HG03565 (cell line): ENCODE results near the gene HOTAIR.

Experiments
- ATAC-seq: cut with Tn5 transposase; IDR thresholded peaks from one replicate; pipeline ENCODE4 v1.9.1; 2021; ENCODE audit warnings: mild to moderate bottlenecking, moderate library complexity; ENCODE audit not compliant: unreplicated experiment

HOTAIR gene

DNA sequence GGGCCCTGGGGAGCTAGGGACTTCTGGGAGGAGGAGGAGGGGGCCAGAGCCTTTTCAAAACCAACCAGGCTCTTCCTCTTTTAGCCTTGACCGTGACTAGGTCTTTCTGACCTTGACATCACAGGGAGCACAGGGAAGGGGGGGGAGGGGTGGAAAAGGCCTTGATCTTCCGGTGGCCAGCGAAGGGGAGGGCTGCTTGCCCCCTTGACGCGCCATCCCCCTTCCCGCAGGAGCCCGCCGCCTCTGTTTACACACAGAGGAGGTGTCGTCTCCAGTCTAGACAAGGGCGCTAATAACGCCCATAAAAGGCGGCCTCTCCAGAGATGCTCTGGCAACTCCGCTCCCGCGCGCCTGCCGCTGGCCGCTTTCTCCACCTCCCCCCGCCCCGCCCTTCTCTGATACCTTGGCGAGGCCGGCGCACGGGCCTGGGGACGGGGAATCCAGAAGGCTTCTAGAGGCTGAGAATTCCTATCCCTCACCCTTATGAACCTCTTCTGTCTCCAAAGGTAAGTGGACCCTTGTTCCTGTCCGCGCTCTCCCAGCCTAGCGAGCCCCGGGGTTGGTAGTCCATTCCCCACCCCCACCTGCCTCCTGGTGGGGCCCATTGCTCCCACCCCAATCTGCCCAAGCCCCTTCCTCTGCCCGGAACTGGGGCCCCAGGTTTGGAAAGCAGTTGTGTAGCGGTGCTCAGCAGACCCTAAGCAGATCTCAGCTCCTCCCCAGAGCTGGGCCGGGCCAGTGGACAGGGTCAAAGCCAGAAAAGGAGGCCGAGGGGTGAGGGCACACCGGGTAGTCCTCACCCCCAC lies 24.9 kb downstream of the HOTAIR start:
- no peak for ATAC-seq

DNA sequence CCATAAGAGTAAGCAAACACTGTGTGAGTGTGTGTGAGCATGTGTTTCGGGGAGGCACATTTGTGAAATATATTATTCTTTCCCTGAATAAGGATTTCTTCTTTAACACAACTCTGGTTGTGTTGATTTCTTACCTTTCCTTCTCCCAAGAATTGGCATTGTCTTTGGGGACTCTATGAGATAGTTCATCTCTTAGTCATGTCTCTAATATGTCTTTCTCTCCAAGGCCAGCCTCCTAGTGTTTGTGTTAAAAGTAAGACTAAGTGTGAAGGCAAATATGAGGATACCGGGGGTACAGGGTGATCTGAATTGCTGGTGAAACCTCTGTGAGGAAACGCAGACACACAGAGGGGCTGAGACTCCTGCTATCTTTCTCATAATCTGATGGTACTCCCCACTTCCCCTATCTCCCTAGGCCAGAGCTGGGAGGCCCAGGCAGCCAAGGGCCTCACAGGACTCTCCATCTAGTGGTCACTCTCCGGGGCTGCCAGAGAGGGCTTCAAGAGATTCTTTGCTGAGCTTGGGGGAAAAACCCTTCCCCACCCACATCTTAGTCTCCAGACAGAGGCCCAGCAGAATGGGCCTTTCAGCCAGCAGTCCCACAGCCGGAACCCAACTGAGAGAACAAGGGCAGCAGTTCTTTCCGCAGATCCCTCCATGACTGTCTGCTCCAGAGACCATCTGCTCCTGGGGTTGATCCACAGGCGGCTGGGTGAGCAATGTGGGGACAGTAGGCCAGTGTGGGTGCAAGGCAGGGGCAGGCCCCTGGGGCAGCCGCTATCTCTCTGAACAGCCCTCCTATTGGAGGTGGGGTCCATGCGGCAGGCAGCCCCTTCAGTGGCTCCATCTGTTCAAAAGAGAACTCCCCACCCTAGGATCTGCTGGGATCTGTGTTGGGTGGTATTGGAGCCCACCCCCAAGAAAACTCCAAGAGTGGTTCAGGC lies 25.8 kb downstream of the HOTAIR start:
- ATAC-seq: no peak

DNA sequence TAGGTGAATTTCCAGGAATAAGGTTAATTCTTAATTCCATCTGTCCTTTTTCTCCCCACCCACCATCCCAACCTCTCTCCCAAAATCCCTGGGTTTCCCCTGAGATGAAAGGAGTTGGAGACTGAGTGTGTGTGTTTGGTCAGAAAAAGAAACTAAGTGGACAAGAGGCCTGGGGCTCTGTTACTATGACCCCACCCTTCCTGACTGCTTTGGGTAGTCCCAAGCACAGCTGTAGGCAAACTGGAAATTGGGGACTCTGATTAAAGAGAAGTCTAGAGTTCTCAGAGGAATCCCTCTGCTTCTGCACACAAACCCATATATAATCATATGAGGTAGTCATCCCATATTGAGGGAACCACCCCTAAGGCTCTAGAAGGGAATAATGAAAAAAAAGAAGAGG lies 27.0 kb downstream of the HOTAIR start:
- ATAC-seq: no peak

DNA sequence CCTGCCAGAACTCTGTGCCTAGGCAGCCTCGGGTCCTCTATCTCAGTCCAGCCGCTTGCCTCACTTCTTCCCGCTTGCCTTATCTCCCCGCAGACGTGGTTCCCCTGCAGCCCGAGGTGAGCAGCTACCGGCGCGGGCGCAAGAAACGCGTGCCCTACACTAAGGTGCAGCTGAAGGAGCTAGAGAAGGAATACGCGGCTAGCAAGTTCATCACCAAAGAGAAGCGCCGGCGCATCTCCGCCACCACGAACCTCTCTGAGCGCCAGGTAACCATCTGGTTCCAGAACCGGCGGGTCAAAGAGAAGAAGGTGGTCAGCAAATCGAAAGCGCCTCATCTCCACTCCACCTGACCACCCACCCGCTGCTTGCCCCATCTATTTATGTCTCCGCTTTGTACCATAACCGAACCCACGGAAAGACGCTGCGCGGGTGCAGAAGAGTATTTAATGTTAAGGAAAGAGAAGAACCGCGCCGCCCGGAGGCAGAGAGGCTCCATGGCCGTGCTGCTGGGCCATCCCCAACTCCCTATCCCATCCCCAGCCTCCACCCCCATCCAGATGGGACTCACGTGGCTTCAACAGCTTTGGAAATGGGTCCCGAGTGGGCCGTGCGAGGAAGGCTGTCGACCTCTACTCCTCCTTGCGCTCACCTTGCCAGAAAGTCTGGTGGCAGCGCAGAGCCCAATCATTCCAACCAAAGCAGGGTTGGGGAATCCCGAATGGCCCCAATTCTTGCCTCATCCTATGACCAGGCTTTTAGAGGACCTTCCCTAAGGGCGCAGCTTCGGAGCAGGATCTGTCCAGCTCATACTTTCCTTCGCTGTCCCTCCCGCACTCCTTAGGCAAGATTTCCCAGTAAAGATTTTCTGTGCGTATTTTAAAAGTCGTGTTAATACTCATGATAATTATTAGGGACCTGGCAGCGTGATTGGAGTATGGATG lies 29.6 kb downstream of the HOTAIR start:
- no peak for ATAC-seq

DNA sequence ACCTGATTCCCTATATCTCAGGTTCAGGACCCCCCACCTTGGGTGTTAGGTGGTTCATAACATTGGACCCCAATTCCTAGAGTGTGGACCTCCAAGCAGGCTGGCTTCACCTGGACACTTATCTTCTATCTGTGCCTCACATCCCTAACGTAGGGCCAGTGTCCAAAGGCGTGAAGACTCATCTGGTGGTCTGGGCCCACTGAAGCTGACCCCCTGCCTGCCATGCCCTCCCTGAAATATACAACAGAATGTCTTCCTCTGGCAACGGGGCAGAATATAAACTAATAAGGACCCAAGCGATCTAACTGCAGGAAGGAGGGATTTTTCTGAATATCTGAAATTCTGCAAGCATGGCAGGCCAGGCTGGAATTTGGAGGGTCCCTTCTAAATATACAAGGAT lies 30.5 kb downstream of the HOTAIR start:
- no peak for ATAC-seq

DNA sequence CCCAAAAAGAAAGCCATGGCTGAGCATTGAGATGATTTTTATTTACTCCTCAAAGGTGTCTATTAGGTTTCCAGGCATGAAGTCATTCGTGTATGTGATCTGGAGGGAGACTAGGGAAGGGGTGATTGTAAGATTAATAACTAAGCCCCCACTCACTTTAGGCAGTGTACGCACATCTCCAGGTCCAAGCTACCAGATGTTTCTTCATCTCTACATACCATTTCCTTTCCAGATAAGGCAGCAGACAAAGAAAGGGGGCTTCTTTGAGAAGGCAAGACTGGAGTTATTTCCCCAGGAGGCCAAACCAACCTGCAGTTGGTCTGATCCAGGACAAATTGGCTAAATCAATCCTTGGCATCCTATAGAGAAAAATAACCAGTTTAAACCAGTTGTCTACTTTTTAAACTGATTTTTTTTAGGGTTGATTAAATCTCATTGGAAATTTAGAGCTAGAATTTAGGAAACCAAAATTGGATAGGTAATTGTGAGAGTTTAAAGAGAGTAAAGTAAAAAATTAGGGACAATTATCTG lies 32.2 kb downstream of the HOTAIR start:
- ATAC-seq: no peak

DNA sequence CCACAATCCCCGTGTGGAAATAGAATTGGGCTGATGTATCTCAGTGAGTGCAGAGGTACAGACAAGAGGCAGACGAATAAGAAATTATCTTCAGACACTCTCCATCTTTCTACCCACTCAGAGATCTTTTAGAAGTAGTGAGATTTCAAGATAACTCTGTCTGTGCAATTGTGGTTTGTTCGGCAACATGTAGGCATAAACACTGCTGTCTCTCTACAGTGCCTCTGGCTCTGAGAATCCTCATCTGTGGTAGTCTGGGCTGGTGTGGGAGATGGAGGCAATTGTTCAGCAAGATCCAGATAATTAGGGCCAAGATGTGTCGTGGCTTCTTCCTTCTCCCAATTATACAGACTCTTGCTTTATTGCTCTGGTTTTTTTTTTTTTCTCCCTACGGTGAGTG lies 33.0 kb downstream of the HOTAIR start:
- no peak for ATAC-seq

DNA sequence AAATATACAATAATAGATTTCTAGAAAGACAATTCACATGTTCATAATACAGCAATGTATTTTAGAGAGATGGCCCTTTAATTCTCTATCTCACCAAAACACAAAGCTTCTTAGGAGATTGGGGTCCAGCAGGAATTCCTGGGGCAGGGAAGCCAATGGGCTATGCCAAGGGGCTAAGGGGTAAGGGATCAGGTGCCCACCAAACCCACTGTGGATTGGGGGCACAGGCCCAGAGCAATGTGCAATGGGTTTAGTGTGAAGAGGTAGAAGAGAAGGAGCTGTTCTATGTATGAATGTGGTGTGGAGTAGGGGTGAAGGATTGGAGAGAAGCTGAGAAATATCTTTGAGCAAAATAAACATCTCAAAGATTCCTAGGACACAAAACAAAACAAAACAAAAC lies 33.6 kb downstream of the HOTAIR start:
- ATAC-seq: no peak

DNA sequence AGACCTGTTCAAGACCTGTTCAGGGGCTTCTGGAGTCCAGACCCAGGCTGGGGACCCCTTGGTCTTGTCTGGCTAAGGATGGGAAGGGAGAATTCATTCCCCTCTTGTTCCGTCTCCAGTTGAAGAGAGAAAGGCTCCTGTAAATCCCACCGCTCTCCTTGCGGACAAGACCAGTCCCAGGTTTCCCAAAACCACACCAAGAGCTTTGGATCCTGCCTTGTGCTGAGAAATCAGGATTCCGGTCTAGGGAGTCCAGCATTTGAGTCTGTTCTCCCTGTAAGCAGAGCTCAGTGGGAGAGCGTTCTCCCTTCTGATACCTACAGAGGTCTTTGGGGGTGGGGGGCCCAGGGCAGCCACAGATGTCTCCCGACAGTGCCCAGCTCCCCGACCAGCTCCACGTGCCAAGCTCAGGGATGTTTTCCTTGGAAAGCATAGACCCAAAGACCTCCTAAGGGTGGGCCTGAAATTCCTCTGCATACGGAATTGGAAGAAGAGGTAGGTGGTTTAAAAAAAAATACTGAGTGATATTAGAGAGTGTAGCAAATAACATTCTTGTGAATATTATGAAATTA lies 34.2 kb downstream of the HOTAIR start:
- ATAC-seq: no peak

DNA sequence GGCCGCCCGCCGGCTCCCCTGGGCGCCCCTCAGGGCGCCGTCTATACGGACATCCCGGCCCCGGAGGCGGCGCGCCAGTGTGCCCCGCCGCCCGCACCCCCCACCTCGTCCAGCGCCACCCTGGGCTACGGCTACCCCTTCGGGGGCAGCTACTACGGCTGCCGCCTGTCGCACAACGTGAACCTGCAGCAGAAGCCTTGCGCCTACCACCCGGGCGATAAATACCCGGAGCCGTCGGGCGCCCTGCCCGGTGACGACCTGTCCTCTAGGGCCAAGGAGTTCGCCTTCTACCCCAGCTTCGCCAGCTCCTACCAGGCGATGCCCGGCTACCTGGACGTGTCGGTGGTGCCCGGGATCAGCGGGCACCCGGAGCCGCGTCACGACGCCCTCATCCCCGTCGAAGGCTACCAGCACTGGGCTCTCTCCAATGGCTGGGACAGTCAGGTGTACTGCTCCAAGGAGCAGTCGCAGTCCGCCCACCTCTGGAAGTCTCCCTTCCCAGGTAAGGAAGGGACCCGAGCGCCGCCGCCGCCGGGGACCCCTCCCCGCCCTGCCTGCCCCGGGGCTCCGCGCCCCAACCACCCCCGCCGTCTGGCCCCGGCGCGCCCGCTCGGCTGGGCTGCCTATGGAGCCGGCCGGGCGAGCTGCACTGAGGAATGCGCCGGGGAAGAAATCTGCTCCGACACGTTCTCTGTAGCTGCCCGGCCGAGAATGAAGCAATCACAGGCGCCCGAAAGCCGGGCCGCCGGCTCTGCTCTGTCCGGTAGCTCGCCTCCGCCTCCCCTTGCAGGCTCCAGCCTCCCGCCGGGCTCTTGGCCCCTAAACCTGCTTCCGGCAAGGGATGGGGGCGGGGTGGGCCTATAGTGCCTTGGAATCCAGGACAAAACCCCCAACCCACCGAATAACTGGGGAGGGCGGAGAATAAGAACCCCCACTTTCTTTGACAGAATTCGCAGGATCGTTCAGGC lies 35.3 kb downstream of the HOTAIR start:
- no peak for ATAC-seq

DNA sequence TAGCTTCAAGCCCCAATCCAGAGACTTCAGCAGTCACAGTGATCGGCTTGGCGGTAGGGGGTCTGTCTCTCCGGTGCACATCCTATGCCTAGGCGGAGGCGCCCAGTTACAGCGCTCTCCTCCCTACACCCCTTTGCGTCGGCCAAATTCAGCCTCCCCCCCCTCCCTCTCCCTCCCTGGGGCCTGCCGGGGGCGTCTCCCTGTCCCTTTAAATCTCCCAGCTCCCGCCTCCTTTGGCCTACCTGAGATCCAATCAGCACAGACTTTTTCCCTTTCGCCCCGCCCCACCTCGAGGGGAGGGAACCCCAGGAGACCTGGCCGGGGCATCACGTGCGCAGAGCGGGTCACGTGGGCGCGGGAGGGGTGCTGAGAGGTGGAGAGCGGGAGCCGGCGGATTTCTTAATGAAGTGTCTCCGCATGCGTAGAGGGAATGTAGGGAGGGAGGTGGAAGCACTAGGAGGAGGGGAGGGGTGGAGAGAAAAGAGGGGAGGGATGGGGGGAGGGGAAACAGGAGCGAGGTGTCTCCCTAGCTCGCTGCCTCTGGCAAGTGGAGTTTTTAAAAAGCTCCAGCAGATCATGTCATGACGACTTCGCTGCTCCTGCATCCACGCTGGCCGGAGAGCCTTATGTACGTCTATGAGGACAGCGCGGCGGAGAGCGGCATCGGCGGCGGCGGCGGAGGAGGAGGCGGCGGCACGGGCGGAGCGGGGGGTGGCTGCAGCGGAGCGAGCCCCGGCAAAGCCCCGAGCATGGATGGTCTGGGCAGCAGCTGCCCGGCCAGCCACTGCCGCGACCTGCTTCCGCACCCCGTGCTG lies 36.2 kb downstream of the HOTAIR start, which contains the start of gene HOXC13:
HOXC13 (plus strand) TSS at position 506 of the 815 bp plus-strand sequence; CDS start at position 582, 76 bp downstream.
- ATAC-seq: no peak

DNA sequence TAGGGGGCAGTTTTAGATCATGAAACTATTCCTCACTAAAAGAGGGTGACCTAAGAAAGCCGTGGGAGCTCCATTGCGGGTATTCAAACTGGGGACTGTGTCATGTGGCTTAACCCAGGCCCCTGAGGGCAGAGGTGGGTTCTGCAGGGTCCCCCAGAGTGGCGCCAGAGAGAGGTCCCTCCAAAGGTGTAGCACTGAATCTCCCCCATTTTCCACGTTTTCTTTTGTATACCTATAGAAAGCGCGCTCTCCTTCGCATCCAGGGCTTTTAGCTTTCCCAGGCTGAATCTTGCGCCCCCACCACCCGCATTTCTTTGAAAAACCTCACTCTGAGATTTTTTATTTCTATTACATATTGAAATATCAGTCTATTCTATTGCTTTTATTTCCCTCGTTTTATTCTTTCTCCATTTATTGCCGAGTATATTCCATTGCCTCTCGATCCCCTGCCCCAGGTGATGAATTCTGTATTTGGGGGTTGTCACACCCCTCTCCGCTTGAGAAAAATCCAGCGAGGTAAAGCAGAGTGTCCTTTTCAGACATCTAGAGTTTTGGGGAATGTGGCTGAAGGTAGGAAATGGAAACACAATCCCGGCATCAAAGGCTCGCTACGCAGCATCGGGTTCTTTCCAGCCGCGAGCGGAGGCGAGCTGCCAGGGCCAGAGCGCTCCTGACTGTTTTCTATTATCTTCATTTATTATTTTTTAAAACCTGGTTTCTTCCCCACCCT lies 37.0 kb downstream of the HOTAIR start:
- ATAC-seq: no peak

DNA sequence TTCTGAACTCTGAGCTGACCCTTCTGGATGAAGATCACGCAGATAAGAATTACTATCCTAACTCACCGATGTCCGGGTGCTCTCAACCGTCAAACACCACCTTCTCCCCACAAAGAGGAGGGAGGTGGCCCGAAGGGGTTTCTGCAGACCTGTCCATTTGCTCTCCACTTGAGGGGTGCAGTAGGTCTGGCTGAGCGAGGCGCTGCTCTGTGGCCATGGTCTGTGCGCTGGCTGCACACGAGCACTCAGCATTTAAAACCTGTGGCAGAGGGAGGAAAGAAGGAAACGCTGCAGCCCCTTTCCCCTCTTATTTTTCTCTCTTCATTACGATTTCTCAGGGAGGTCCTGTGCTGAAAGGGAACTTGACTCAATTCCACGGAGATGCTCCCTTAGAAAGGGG lies 37.7 kb downstream of the HOTAIR start:
- no peak for ATAC-seq

DNA sequence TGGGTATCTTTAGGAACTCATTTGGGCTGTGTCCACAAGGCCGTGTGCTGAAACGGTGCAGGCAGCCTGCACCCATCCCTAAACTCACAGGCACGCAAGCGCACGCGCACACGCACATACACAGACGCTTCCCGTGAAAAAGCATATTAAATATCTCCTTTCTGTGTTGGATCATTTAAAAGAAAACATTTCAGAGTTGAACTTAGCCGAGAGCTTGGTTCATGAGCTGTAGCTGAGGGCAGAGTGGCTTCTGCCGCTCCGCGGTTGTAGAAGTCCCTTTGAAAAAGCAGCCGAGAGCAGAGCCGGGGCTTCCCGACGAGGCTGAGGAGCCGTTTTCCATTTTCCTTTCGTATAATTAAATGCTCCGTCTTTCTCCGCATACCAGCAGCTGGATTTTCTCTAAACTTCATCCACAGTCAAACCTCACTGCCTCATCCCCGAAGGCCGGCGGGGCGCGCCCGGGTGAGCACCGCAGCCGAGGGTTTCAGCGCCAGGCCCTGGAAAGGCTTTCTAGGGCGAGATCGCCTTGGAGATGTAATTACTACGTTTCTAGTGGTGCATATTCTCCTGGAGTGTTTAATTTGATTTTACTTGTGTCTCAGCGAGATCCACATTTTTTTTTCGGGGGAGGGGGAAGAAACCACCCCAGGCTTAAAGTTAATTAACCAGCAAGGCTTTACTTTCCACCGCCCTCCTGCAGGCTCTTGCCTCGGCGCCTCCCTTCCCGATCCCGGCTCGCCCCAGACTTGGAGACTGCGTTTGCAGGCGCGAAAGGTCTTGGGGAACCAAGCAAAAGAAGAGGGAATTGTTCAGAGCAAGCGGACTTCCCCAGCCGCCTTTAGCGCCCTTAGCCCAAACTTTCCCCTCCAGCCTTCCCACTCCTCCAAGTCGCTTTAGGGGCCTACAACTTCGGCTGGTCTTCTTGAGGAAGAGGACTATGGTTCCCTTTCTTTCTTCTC lies 39.1 kb downstream of the HOTAIR start:
- no peak for ATAC-seq

DNA sequence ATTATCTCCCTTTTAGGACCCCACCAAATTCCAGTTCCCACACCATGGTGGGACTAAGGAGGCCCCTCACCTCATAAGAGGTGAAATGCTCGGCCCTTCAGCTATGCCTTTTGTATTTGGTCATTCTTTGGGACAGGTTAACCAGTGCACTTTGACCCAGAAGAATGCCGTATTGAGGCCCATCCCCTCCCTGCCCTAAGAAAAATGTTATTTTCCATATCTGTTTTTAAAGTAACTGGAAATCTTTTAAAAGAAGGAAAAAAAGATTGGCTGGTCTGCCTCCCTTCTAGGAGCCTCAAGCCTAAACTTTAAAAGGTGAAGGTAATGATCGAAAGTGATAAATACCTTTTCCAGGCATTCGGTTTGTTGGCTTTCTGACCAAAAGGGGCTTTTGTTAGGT lies 41.8 kb downstream of the HOTAIR start:
- no peak for ATAC-seq

DNA sequence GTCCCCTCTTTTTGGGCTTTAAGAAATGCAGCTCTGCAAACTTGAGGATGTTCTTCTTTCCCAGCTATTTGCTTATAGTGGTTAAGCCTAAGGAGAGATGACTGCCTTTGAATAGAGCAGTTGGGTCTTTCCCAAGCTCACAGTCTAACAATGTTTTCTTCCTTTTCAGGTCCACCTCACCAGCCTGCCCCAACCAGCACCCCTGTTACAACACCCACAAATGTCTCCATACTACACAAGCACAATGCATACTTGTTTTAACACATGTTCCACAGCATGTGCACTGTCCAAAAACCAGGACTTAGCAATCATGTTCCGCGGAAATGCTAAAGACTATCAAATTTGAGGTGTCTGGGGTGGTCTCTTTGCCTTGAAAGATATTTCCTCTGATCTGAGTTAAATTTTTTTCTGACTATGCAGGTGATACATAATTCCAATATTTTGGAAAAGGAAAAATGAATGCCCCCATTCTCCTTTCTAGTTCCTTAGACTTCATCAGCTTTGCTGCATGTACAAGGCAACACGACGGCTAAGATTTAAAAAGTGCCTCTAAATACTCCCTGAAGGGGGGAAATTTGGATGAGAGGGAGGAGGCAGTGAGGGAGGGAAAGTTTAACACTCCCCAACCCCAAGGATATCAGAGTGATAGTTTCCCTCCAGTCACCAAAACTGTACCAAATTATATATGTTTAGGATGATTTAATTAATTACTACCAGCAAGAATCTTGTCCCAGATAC lies 42.7 kb downstream of the HOTAIR start:
- ATAC-seq: no peak
